SIG-M5 (cell line): ENCODE results near the gene SRSF3.
"Not testable (repeated sequence)": the region's sequence is repeated elsewhere in the genome, so short reads cannot be mapped to it uniquely, and the experiment has no call there.

Source experiments
- DNase-seq: peaks from one replicate; lab custom pipeline; 2025; lab: John Stamatoyannopoulos, UW

SRSF3 gene

DNA sequence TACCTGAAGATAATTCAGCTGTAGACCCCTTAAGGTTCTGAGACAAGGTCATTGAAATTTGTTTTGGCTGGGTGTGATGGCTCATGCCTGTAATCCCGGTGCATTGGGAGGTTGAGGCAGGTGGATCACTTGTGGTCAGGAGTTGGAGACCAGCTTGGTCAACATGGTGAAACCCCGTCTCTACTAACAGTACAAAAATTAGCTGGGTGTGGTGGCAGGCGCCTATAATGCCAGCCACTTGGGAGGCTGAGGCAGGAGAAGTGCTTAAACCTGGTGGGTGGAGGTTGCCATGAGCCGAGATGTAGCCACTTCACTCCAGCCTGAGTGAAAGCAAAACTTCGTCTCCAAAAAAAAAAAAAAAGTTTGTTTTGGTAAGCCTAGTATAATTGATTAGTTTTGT is 11.0 kb downstream of the SRSF3 start:
- DNase-seq, result no peak

DNA sequence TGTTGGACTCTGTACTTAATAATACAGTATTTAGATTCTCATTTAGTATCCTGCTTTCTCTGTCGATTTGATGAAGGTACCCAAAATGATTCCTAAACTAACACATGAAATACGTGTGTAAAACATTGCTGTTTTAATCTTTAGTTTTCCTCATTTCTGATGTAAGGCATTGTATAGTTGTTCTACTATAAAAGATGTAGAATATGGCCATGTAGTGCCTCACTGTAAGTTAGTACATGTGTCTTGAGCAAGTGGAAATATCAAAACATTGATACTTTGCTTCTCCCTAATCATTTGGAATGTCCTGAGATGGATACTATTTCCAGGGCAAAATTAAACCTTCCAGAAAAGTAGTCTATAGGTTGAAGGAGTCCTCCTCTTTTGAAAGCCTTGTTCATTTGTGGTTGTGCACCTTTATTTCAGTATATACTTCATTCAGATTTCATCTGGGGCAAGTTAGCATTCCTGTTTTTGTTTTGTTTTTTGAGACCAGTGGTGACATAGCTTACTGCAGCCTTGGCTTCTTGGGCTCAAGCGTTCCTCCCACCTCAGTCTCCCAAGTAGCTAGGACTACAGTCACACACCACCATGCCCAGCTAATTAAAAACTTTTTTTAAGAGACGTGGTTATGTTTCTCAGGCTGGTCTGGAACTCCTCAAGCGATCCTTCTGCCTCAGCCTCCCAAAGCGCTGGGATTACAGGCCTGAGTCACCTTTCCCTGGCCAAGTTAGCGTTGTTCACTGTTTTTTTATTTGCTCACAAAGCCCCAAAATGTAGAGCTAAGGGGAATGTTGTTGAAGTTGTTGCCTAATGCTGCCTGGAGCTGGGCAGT is 11.6 kb downstream of the SRSF3 start:
- DNase-seq, result no peak

DNA sequence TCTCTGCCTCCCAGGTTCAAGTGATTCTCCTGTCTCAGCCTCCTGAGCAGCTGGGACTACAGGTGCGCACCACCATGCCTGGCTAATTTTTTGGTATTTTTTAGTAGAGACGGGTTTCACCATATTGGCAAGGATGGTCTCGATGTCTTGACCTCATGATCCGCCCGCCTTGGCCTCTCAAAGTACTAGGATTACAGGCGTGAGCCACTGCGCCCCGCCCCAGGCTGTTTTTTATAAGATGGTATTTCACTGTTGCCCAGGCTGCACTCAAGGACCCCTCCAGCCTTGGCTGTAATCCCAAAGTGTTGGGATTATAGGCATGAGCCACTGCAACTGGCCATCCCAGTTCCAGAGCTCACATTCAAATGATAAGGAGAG is 13.1 kb downstream of the SRSF3 start:
- DNase-seq, result not testable (repeated sequence)

DNA sequence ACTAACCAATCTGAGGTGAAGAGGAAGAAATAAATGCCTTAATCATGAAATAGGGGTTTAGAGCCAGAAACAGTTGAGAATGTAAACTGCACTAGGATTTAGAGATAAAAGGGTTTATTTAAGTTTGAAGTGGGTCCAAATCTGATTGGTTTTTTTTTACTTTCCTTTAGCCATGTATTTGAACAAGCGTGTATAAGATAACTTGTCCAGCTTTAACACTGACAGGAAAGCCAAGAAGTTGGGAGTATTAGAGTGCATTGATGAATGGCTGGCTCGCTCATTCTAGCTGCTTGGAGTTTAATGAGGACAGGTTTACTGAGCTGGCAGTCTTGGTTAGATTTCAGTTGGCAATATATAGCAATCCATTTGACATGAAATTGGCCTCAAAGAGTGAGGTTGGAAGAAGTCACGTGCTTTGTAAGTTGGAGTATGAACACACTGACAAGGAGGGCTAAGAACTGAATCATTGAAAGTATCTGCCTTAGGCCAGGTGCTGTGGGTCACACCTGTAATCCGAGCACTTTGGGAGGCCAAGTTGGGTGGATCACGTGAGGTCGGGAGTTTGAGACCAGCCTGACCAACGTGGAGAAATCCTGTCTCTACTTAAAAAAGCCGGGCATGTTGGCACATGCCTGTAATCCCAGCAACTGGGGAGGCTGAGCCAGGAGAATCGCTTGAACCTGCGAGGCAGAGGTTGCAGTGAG is 13.7 kb downstream of the SRSF3 start:
- DNase-seq, result no peak

DNA sequence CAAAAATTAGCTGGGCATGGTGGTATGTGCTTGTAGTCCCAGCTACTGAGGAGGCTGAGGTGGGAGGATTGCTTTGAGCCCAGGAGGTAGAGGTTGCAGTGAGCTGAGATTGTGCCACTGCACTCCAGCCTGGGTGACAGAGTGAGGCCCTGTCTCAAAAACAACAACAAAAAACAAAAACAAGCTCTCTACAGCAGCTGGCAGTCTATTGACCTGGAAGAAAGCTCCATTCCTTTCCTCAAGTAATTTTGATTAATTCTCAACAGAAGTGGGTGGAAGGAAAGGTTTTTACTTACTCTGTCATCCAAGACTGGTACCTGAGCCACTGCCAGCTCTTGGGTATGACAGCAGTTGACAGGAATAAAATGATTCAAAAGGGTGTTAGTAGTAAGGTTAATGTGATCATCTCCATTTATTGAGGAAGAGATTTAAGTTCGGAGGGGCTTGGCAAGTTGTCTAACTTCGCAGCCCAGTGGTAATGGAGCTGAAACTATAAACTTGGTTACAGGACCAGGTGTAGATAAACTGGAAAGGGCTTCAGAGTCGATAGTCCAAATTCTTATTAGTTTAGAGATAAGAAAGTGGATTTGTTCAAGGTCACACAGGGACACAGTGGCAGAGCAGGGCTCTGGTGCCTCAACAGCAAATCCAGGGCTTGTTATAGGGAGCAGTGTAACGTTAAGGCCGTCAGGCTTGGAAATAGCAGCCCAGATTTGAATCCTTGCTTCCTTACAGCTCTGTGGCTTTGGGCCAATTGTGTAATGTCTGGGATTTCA is 14.8 kb downstream of the SRSF3 start:
- no peak for DNase-seq

DNA sequence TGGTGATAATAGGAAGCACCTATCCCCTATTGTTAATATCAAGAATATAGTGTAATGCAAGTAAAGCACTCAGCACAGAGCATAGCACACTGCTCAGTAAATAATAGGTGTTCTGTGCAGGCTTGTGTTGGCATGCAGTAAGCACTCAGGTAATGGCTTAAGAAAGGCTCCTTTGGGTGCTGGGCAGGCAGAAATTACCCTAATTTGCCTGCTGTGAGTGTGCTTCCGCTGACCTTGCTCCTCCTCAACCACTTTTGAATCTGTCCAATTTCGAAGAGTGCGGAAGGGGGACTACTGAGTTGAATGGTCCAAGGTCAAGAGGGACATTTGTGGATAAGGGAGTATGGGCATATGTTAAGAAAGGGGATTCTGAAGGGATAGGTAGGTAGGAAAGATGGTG is 15.4 kb downstream of the SRSF3 start:
- no peak for DNase-seq

DNA sequence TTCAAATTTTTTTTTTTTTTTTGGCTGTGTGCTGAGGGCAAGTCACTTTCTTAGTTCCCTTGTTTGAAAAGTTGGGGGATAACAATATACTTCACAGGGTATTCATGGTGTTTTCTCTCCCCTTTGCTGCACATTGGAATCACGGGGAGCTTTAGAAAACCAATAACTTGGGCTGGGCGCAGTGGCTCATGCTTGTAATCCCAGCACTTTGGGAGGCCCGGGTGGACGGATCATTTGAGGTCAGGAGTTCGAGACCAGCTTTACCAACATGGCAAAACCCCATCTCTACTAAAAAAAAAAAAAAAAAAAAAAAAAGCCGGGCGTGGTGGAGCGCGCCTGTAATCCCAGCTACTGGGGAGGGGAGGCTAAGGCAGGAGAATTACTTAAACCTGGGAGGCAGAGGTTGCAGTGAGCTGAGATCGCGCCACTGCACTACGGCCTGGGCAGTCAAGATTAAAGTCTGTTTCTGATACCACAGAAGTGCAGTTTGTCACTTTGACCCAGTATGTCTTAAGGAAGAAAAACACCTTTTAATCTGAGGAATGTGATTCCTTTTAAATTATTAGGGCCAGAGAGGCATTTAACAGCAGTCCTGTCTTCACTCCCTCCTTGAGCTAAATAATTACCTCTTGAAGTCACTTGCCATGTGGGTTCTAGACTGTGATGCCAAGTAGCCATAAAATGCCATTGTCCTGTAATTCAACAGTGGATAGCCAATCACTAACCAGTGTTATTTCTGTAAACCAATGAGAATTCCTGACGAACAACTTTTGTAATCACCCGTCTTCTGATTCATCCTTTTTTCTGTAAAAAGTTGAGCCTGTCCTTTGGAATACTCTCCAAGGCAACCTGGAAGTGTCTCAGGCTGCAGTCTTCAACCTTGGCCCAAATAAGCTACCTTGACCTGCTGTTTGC is 16.1 kb downstream of the SRSF3 start:
- no peak for DNase-seq

DNA sequence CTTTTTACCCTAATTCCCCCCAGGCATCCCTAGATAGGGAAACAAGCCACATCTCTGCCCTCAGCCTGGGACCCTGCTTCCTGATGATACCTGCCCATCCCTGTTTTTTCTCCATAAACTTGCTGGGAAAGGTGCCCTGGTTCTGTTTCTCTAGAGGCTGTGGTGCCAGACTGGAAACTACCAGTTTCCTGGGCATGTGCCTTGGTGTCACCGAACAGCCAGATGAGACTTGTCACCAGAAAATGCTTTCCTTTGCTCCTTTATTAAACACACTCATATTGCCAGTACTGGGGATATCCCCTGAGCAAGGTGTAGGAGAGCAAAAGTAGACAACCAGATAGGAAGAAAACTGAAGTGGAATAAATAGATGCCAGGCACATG is 16.8 kb downstream of the SRSF3 start:
- no peak for DNase-seq

DNA sequence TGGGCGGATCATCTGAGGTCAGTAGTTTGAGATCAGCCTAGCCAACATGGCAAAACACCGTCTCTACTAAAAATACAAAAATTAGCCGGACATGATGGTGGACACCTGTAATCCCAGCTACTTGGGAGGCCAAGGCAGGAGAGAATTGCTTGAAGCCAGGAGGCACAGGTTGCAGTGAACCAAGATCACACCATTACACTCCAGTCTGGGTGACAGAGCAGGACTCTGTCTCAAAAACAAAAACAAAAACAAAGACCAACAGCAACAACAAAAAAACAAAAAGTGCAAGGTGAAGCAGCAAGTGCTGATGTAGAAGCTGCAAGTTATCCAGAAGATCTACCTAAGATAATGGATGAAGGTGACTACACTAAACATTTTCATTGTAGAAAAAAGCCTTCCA is 17.5 kb downstream of the SRSF3 start:
- DNase-seq, result not testable (repeated sequence)

DNA sequence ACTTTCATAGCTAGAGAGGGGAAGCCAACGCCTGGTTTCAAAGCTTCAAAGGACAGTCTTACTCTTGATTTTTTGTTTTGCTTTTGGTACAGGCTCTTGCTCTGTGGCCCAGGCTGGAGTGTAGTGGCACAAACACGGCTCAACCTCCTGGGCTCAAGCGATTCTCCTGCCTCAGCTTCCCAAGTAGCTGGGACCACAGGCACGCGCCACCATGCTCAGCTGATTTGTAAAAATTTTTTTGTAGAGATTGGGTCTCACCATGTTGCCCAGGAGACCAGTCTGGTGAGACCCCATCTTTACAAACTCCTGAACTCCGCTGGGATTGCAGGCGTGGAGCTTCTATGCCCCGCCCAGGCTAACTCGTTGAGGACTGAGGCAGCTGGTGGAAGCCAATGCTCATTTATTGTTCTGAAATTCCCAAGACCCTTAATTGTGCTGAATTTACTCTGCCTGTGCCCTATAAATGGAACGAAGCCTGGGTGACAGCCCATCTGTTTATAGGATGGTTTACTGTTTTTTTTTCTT is 18.0 kb downstream of the SRSF3 start:
- no peak for DNase-seq

DNA sequence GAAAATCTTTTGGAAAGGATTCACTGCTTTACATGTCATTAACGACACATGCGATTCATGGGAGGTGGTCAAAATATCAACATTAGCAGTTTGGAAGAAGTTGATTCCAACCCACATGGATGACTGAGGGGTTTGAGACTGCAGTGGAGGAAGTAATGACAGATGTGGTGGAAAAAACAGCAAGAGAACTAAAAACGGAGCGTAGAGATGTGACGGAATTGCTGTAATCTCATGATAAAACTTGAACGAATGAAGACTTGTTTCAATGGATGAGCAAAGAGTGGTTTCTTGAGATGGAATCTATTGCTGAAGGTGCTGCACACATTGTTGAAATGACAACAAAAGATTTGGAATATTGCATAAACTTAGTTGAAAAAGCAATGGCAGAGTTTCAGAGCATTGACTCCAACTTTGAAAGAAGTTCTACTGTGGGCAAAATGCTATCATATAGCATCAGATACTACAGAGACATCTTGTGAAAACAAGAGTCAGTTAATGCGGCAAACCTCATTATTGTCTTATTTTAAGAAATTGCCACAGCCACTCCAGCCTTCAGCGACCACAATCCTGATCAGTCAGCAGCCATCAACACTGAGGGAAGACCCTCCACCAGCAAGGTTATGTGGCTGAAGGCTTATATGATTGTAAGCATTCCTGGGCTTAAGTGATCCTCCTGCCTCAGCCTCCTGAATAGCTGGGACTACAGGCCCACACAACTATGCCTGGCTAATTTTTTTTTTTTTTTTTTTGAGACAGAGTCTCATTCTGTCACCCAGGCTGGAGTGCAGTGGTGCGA is 19.2 kb downstream of the SRSF3 start:
- DNase-seq, result no peak

DNA sequence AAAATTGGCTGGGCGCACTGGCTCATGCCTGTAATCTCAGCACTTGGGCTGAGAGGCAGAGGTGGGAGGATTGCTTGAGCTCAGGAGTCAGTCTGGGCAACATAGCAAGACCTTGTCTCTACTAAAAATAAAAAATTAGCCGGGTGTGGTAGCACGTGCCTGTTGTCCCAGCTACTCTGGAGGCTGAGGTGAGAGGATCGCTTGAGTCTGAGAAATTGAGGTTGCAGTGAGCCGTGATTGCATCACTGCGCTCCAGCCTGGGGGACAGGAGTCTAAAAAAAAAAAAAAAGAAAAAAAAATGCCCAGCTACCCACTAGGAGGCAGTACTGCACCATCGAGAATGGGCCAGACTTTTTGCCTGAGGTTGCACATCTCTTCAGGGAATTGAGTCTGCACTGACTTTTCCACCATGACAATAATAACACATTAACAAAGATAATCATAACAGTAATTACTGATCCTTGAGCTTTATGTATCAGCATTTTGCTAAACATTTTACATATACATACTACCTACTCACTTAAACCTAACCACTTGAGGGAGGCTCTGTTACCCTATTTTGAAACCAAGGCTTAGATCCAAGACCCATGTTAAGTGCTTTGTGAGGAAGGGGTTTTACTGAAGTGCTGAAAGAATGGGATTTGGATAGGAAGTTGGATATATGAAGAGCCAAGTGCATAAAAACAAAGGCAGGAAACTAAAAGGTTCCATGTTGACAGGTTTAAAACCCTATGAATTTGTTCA is 21.0 kb downstream of the SRSF3 start:
- DNase-seq, result no peak

DNA sequence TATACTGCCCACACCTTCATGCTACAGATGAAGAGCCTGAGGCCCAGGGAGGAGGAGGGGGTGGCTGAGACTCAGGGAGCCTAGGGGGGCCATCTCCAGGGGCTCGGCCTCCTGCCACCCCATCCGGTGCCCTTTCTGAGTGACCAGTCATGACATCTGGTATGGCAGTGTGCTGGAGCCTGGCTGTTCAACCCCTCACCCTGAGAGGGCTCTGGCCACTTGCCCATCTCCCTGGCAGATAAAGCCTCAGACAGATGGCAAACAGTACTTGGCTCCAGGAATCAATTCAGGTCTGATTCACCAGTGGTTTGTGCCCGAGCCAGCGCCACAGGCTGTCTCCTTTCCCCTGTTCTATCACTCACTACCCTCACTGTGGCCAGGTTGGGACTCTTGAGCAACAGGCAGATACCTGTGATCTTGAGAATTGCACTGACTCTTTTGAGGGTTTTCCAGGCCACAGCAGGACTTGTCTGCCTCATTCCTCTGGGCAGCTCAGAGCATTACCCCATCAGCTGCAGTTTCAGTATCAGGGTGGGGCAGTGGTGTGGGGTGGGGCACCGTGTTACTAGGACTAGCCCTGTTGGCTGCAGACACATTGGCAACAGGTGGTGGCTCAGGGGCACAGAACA is 22.8 kb downstream of the SRSF3 start:
- no peak for DNase-seq

DNA sequence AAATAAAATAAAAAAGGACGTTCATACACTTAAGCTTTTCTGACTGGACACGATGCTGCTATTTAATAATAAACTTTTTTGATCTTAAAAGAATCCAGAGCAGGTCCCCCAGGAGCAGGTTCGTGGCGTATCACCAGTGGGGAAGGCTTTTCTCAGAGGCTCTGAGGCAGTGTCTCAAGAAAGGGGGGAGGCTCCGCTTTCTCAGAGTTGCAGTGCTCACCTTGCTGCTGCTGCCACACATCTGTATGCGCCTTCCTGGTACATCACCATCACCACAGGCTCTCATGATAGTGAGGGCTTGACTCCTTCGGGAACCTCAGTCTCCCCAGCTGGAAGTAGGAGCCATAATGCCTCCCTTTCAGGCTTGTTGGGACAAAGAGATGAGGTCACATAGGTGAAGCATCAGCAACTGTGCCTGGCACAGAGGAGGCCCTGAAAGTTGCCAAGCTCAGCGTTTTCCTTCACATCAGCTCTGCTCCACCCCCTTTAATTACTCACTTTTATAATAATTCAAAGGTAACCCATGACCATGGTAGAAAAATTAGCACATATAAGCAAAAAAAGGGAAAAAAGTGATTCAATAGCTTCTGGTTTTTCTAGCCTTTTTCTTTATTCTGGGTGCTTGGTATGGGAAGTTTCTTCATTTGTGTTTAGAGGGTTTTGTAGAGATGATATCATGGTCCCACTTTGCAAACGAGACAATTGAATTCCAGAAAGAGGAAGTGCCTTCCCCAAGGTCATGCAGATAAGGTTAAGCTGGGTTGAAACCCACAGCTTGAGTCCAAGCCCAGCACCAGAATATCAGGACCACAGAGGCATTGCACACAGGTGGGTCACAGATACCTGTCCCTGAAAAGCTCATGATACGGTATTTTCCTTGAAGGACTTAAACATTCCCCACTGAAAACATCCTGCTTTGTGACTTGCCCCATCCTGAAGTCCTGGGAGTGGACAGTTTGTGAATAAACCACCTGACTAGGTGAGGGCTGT is 24.5 kb downstream of the SRSF3 start:
- DNase-seq, result no peak

DNA sequence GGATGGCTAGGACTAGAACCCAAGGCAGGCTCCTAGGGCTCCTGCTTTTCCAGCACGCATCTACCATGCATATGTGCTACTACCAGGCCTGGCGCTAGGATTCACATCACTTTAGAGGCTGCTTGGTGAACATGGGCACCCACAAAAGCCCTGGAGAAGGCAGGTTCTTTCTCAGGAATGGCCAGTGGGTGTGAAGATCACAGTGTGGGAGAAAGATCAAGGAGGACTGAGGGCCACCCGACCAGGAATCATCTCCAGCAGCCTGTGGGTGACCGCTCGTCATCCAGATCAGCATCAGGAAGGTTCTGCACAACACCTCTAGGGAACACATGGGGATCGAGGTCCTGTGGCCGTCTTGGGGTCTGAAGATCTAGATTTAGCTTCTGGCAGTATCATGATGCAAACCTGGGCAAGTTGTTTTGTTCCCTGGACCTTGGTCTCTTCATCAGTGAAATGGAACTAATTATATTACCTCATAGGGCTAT is 27.3 kb downstream of the SRSF3 start:
- DNase-seq, result no peak

DNA sequence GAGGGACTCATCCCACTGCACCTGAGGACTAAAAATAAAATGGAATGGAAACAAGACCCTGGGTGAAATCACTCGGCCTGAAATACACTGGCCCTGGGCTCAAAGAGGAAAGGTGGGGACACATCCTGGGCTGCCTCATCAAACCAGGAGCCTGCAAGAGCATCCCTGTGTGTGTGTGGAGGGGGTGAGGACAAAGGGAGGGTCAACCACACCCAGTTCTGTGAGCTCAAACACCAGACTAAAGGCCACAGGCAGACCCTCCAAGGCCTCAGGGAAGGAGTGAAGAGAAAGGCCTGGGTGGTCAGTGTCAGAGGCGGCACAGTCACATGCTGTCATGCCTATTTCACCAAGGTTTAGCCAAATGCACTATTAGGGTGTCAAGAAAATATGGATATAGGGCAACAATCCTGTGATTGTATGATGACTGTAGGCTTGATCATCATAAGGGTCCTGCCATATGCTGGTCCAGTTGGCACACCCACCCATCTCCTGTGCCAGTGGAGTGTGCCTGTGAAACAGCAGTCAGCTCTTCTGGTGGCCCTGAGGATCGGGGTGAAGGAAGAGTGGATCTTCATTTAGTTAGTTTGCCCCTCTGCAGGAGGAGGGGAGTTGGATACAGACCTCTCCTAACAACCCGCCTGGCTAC is 28.9 kb downstream of the SRSF3 start:
- no peak for DNase-seq
